Measurements from ENCODE around the gene NSG1.

- TF ChIP-seq EP300 (IDR thresholded peaks at IDR 0.05) (no peak), CTCF (IDR thresholded peaks at IDR 0.05) (no peak)
Measured at GRCh38 chr4:4355302-4355701, 31.6 kb upstream of the NSG1 start.
